Esophagus squamous epithelium (tissue), 4 donors: ENCODE data around the gene CPNE4.

Experiments used
- POLR2A ChIP-seq, 4 donors: fragments of 450-650 bp; IDR thresholded peaks; one replicate each; pipeline ENCODE4 v1.6.1; 2017; ENCODE audit warnings: antibody characterized with exemption in 4 of 4, mild to moderate bottlenecking in 4 of 4, moderate library complexity in 3 of 4
- TF ChIP-seq, protein P1 (sequence below), 6 experiments: fragments of 450-650 bp in 4 of 6; fragments of 200-600 bp in 2 of 6; sonication (generic) in 2 of 6; IDR thresholded peaks; one replicate each; pipeline ENCODE4 v1.5.1; 2016 to 2019; ENCODE audit warnings: antibody characterized with exemption in 6 of 6, mild to moderate bottlenecking in 4 of 6, moderate library complexity in 4 of 6

DNA sequence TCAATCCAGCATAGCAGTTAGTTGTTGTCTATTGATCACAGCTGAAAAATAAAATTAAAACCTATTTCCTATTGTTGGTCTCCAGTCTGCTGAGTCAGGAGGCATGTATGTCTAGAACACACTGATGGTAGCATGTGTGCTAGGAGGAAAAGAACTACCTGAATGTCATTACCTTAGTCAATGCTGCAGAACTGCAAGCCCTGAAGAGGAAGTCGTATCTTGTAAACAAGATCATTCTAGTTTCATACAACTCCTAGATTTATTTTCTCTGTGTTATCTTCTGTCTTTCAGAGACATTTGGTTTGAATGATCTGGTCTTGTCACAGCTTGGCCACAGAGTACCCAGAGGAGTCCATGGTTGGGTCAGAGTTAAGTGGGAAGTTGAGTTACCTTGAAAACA lies 422.1 kb downstream of the CPNE4 start:
- TF ChIP-seq, protein P1, sequence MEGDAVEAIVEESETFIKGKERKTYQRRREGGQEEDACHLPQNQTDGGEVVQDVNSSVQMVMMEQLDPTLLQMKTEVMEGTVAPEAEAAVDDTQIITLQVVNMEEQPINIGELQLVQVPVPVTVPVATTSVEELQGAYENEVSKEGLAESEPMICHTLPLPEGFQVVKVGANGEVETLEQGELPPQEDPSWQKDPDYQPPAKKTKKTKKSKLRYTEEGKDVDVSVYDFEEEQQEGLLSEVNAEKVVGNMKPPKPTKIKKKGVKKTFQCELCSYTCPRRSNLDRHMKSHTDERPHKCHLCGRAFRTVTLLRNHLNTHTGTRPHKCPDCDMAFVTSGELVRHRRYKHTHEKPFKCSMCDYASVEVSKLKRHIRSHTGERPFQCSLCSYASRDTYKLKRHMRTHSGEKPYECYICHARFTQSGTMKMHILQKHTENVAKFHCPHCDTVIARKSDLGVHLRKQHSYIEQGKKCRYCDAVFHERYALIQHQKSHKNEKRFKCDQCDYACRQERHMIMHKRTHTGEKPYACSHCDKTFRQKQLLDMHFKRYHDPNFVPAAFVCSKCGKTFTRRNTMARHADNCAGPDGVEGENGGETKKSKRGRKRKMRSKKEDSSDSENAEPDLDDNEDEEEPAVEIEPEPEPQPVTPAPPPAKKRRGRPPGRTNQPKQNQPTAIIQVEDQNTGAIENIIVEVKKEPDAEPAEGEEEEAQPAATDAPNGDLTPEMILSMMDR (IDR thresholded peaks at IDR 0.05), result no peak
- no peak for TF ChIP-seq POLR2A (IDR thresholded peaks at IDR 0.05)
